ENCODE data around the gene CDC73. TPM values are rescaled to one million over a fixed set of nuclear protein-coding genes. Genes with fewer than 3 reads are reported as not detected.

Gene CDC73
- total and polyA plus RNA-seq, 10 of the 15 experiments (the other 5 are each of a cell fraction or from before 2014, with no cell fraction given) = 10.6 to 43.4 (median 21.7) TPM

DNA sequence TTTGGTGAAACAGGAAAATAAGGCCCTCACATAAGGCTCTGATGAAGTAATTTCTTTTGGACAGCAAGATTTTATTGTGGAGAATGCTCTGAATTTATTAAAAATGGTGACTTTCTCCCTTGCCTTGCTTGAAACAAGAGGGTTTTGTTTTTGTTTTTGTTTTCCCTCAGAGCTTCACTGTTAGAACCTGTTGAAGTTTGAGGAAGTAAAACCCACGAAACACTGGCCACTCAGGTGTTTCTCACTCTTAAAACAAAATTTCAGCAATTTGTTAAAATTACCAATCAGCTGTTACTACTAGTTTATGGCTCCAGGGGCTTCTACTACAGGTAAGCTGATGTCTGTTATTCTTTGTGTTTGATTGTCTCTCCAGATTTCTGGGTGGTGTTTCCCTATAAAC, 177.2 kb downstream of the CDC73 start:
- BruUV-seq (replicated peaks) = no TSS peak
- Histone ChIP-seq H3K9ac (ENCODE audit: control insufficient read depth, insufficient read depth, low read length) (no peak overlapping the region), H3K79me2 (ENCODE audit: control insufficient read depth, insufficient read depth, low read length) (no peaks in the 10 kb centered on the region), H2AFZ (ENCODE audit: control insufficient read depth, low read depth, low read length) (no peak overlapping the region), H3K36me3 (ENCODE audit: control insufficient read depth in 2 of 2, insufficient read depth in 2 of 2, low read length in 1 of 2) (no peaks in the 10 kb centered on the region), H3K27me3 (replicated peaks in 1 of 2; ENCODE audit: control insufficient read depth in 2 of 2, insufficient read depth in 2 of 2, low read length in 1 of 2) (no peaks in the 10 kb centered on the region), H3K4me3 (no peak overlapping the region), H4K20me1 (ENCODE audit: control insufficient read depth, insufficient read depth) (no peaks in the 10 kb centered on the region), H3K9me3 (replicated peaks; ENCODE audit: control insufficient read depth, insufficient read depth, low read length) (no peaks in the 10 kb centered on the region; the same call in 1 of the 3 replicates), H3K4me2 (ENCODE audit: control insufficient read depth, insufficient read depth) (no peak overlapping the region), H3K27ac (ENCODE audit: control insufficient read depth, insufficient read depth) (no peak overlapping the region; the same call in 1 of the 2 replicates), H3K4me1 (ENCODE audit: control insufficient read depth, insufficient read depth, low read length) (no peaks in the 10 kb centered on the region)
- SMC1A ChIA-PET (ENCODE audit: uncharacterized antibody, unreplicated experiment) = interaction anchor here (0.6 kb wide), 1 partner anchor 24 kb away, joined by 4 read pairs; no protein-coding TSS in a partner anchor
- RAD21 ChIA-PET (ENCODE audit: unreplicated experiment) = no interaction called here
- DNase-seq (ENCODE audit: low read depth, low spot score) = no peak
- peak; percentile 23 for FAIRE-seq
- CTCF ChIA-PET = interaction anchor here (0.6 kb wide), 1 partner anchor 154 kb away, joined by 5 read pairs; no protein-coding TSS in a partner anchor
- in situ Hi-C loops (cut with MboI) = no loop called here
- peak; percentile 52 for ATAC-seq
- 0% methylated on average over 1 of the region's 1 CpG for WGBS (ENCODE audit: insufficient coverage, insufficient replicate concordance, low lambda C conversion rate, missing lambda C conversion rate)
- intact Hi-C loops (cut with micrococcal nuclease; ENCODE audit: unreplicated experiment) = no loop called here
- TF ChIP-seq, protein P1, sequence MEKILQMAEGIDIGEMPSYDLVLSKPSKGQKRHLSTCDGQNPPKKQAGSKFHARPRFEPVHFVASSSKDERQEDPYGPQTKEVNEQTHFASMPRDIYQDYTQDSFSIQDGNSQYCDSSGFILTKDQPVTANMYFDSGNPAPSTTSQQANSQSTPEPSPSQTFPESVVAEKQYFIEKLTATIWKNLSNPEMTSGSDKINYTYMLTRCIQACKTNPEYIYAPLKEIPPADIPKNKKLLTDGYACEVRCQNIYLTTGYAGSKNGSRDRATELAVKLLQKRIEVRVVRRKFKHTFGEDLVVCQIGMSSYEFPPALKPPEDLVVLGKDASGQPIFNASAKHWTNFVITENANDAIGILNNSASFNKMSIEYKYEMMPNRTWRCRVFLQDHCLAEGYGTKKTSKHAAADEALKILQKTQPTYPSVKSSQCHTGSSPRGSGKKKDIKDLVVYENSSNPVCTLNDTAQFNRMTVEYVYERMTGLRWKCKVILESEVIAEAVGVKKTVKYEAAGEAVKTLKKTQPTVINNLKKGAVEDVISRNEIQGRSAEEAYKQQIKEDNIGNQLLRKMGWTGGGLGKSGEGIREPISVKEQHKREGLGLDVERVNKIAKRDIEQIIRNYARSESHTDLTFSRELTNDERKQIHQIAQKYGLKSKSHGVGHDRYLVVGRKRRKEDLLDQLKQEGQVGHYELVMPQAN (conservative IDR thresholded peaks at IDR 0.05) = no peak
- TF ChIP-seq RAD21 (IDR thresholded peaks at IDR 0.05; ENCODE audit: insufficient read depth, low read depth, low read length) = no peak
- no peak for TF ChIP-seq FOS (IDR thresholded peaks at IDR 0.05; ENCODE audit: borderline replicate concordance, extremely low read depth, insufficient read length)
- no peak for TF ChIP-seq ESRRA (IDR thresholded peaks at IDR 0.05; ENCODE audit: low read length)
- no peak for TF ChIP-seq RBBP5 (conservative IDR thresholded peaks at IDR 0.05)
- TF ChIP-seq, protein P2, sequence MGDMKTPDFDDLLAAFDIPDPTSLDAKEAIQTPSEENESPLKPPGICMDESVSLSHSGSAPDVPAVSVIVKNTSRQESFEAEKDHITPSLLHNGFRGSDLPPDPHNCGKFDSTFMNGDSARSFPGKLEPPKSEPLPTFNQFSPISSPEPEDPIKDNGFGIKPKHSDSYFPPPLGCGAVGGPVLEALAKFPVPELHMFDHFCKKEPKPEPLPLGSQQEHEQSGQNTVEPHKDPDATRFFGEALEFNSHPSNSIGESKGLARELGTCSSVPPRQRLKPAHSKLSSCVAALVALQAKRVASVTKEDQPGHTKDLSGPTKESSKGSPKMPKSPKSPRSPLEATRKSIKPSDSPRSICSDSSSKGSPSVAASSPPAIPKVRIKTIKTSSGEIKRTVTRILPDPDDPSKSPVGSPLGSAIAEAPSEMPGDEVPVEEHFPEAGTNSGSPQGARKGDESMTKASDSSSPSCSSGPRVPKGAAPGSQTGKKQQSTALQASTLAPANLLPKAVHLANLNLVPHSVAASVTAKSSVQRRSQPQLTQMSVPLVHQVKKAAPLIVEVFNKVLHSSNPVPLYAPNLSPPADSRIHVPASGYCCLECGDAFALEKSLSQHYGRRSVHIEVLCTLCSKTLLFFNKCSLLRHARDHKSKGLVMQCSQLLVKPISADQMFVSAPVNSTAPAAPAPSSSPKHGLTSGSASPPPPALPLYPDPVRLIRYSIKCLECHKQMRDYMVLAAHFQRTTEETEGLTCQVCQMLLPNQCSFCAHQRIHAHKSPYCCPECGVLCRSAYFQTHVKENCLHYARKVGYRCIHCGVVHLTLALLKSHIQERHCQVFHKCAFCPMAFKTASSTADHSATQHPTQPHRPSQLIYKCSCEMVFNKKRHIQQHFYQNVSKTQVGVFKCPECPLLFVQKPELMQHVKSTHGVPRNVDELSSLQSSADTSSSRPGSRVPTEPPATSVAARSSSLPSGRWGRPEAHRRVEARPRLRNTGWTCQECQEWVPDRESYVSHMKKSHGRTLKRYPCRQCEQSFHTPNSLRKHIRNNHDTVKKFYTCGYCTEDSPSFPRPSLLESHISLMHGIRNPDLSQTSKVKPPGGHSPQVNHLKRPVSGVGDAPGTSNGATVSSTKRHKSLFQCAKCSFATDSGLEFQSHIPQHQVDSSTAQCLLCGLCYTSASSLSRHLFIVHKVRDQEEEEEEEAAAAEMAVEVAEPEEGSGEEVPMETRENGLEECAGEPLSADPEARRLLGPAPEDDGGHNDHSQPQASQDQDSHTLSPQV (IDR thresholded peaks at IDR 0.05) = no peak
- TF ChIP-seq, protein P3, sequence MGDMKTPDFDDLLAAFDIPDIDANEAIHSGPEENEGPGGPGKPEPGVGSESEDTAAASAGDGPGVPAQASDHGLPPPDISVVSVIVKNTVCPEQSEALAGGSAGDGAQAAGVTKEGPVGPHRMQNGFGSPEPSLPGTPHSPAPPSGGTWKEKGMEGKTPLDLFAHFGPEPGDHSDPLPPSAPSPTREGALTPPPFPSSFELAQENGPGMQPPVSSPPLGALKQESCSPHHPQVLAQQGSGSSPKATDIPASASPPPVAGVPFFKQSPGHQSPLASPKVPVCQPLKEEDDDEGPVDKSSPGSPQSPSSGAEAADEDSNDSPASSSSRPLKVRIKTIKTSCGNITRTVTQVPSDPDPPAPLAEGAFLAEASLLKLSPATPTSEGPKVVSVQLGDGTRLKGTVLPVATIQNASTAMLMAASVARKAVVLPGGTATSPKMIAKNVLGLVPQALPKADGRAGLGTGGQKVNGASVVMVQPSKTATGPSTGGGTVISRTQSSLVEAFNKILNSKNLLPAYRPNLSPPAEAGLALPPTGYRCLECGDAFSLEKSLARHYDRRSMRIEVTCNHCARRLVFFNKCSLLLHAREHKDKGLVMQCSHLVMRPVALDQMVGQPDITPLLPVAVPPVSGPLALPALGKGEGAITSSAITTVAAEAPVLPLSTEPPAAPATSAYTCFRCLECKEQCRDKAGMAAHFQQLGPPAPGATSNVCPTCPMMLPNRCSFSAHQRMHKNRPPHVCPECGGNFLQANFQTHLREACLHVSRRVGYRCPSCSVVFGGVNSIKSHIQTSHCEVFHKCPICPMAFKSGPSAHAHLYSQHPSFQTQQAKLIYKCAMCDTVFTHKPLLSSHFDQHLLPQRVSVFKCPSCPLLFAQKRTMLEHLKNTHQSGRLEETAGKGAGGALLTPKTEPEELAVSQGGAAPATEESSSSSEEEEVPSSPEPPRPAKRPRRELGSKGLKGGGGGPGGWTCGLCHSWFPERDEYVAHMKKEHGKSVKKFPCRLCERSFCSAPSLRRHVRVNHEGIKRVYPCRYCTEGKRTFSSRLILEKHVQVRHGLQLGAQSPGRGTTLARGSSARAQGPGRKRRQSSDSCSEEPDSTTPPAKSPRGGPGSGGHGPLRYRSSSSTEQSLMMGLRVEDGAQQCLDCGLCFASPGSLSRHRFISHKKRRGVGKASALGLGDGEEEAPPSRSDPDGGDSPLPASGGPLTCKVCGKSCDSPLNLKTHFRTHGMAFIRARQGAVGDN (IDR thresholded peaks at IDR 0.05) = no peak
- TF ChIP-seq MYC (IDR thresholded peaks at IDR 0.05; ENCODE audit: insufficient read depth, insufficient read length, insufficient replicate concordance, low read length, severe bottlenecking) = no peak
- TF ChIP-seq EGR1 (IDR thresholded peaks at IDR 0.05; ENCODE audit: borderline replicate concordance in 1 of 2, low read depth in 2 of 2, low read length in 2 of 2) = no peak
- TF ChIP-seq TARDBP (IDR thresholded peaks at IDR 0.05; ENCODE audit: borderline replicate concordance) = no peak
- TF ChIP-seq GABPA (IDR thresholded peaks at IDR 0.05; ENCODE audit: low read depth) = no peak
- POLR2A ChIA-PET = no interaction called here
